Measurements from ENCODE around the gene NT5DC4.

NT5DC4 gene

GRCh38 chr2:112730791-112731190 lies 10.0 kb downstream of the NT5DC4 start:
- H3K27ac ChIP-seq: no peak overlapping the region
- TF ChIP-seq CTCF (conservative IDR thresholded peaks at IDR 0.05): no peak

GRCh38 chr2:112731479-112731878 lies 10.7 kb downstream of the NT5DC4 start:
- TF ChIP-seq CTCF (conservative IDR thresholded peaks at IDR 0.05): no peak
- no peak overlapping the region for H3K27ac ChIP-seq

- no peak for TF ChIP-seq CTCF (conservative IDR thresholded peaks at IDR 0.05)
- H3K27ac ChIP-seq: no peak overlapping the region
Observed at GRCh38 chr2:112733456-112733855, 12.6 kb downstream of the NT5DC4 start.

- no peak overlapping the region for H3K27ac ChIP-seq
- no peak for TF ChIP-seq CTCF (conservative IDR thresholded peaks at IDR 0.05)
Observed at GRCh38 chr2:112733871-112734270, 13.1 kb downstream of the NT5DC4 start.

- no peak overlapping the region for H3K27ac ChIP-seq
Observed at GRCh38 chr2:112737542-112738232, 16.9 kb downstream of the NT5DC4 start.

GRCh38 chr2:112740527-112740926 lies 19.7 kb downstream of the NT5DC4 start:
- H3K27ac ChIP-seq: no peak overlapping the region
- TF ChIP-seq CTCF (conservative IDR thresholded peaks at IDR 0.05): no peak

More at GRCh38 chr2:112737542-112738232, 16.9 kb downstream of the NT5DC4 start:
- no peak for TF ChIP-seq CTCF (conservative IDR thresholded peaks at IDR 0.05)

GRCh38 chr2:112749755-112750559 lies 29.1 kb downstream of the NT5DC4 start:
- no peak overlapping the region for H3K27ac ChIP-seq
- peak; percentile 97 for TF ChIP-seq CTCF (conservative IDR thresholded peaks at IDR 0.05)

All from VCaP (cell line).